GM23338 (cell line): ENCODE measurements around the gene SCFD2. TPM values are rescaled to one million over a fixed set of nuclear protein-coding genes. Genes with fewer than 3 reads are reported as not detected.

Experiments
- ATAC-seq: fragments of 200-7000 bp; cut with Tn5 transposase; 3 replicates; pipeline ENCODE4 v1.9.1; 2020
- DNase-seq: peaks from one replicate; pipeline ENCODE4 v3.0.0-alpha.2; 2015; ENCODE audit warnings: low spot score
- H2AFZ ChIP-seq: fragments of 200-600 bp; sonication (generic); 2 replicates; pipeline ENCODE4 v1.8.0; 2016; ENCODE audit warnings: antibody characterized with exemption, mild to moderate bottlenecking, moderate library complexity
- H3F3A ChIP-seq: fragments of 200-600 bp; sonication (generic); replicated peaks from 2 replicates; pipeline ENCODE4 v1.8.0; 2017; ENCODE audit warnings: antibody characterized with exemption, mixed run types, low read depth
- H3K27ac ChIP-seq: fragments of 200-600 bp; sonication (generic); 2 replicates; pipeline ENCODE4 v1.6.1; 2016; ENCODE audit warnings: low read depth
- H3K27me3 ChIP-seq: fragments of 200-600 bp; sonication (generic); 2 replicates; pipeline ENCODE4 v1.8.0; 2016; ENCODE audit warnings: mild to moderate bottlenecking, mixed run types, moderate library complexity; ENCODE audit not compliant: insufficient read depth
- H3K36me3 ChIP-seq: fragments of 200-600 bp; sonication (generic); 2 replicates; pipeline ENCODE4 v1.8.0; 2016; ENCODE audit warnings: mild to moderate bottlenecking; ENCODE audit not compliant: insufficient read depth
- H3K4me1 ChIP-seq: fragments of 200-600 bp; sonication (generic); 2 replicates; pipeline ENCODE4 v1.8.0; 2016; ENCODE audit warnings: mild to moderate bottlenecking, moderate library complexity; ENCODE audit not compliant: insufficient read depth
- H3K4me2 ChIP-seq: fragments of 200-600 bp; sonication (generic); 2 replicates; pipeline ENCODE4 v1.7.1; 2017; ENCODE audit warnings: mixed run types
- H3K4me3 ChIP-seq: fragments of 200-600 bp; sonication (generic); 2 replicates; pipeline ENCODE4 v1.6.1; 2016; ENCODE audit warnings: mixed run types
- H3K79me2 ChIP-seq: fragments of 200-600 bp; sonication (generic); replicated peaks from 2 replicates; pipeline ENCODE4 v1.8.0; 2017; ENCODE audit warnings: mild to moderate bottlenecking; ENCODE audit not compliant: insufficient read depth
- H3K9me2 ChIP-seq: fragments of 200-600 bp; sonication (generic); 2 replicates; pipeline ENCODE4 v1.8.0; 2017; ENCODE audit not compliant: insufficient read depth
- H4K20me1 ChIP-seq: fragments of 200-600 bp; sonication (generic); replicated peaks from 2 replicates; pipeline ENCODE4 v1.8.0; 2017; ENCODE audit warnings: mild to moderate bottlenecking; ENCODE audit not compliant: insufficient read depth
- H3K27ac Mint-ChIP-seq: 2 replicates; pipeline ENCODE4 v1.8.0; 2020; ENCODE audit warnings: inconsistent platforms, mild to moderate bottlenecking, moderate library complexity, mixed read lengths
- H3K27me3 Mint-ChIP-seq: 3 replicates; pipeline ENCODE4 v1.8.0; 2022; ENCODE audit warnings: low read depth, mild to moderate bottlenecking, moderate library complexity, mixed read lengths, inconsistent platforms; ENCODE audit not compliant: insufficient read depth, poor library complexity
- H3K36me3 Mint-ChIP-seq: 3 replicates; pipeline ENCODE4 v1.8.0; 2021; ENCODE audit warnings: low read depth, mild to moderate bottlenecking, inconsistent platforms, moderate library complexity, mixed read lengths
- H3K4me1 Mint-ChIP-seq: 3 replicates; pipeline ENCODE4 v1.8.0; 2020; ENCODE audit warnings: mild to moderate bottlenecking, inconsistent platforms, mixed read lengths
- H3K4me3 Mint-ChIP-seq: 3 replicates; pipeline ENCODE4 v1.8.0; 2021; ENCODE audit warnings: moderate library complexity, mild to moderate bottlenecking, inconsistent platforms, mixed read lengths
- H3K9me3 Mint-ChIP-seq: 3 replicates; pipeline ENCODE4 v1.8.0; 2020; ENCODE audit warnings: moderate library complexity, mild to moderate bottlenecking, inconsistent platforms, mixed read lengths
- CREB1 ChIP-seq: fragments of 250-450 bp; sonication (Bioruptor Pico); IDR thresholded peaks from 2 replicates; pipeline ENCODE4 v1.5.0; 2020; ENCODE audit warnings: low read depth, mild to moderate bottlenecking, moderate library complexity
- JUNB ChIP-seq: IDR thresholded peaks from one replicate; pipeline ENCODE4 v1.6.1; 2016; ENCODE audit warnings: antibody characterized with exemption; ENCODE audit not compliant: unreplicated experiment
- STAT1 ChIP-seq: IDR thresholded peaks from one replicate; pipeline ENCODE4 v1.6.1; 2016; ENCODE audit warnings: antibody characterized with exemption; ENCODE audit not compliant: unreplicated experiment
- ZNF114 ChIP-seq: fragments of 250-450 bp; sonication (Bioruptor Pico); IDR thresholded peaks from 2 replicates; pipeline ENCODE4 v1.5.0; 2020; ENCODE audit warnings: mild to moderate bottlenecking, moderate library complexity
- ZNF462 ChIP-seq: fragments of 250-450 bp; sonication (Bioruptor Pico); IDR thresholded peaks from 2 replicates; pipeline ENCODE4 v1.5.0; 2020; ENCODE audit warnings: mild to moderate bottlenecking, moderate library complexity
- polyA plus RNA-seq: library from polyadenylated mRNA; unstranded; fragments of >200 nt; fragmentation: Nextera tagmentation; extraction: Ambion mirVana; gene quantifications from 2 replicates; pipeline ENCODE4 v1.2.1, GENCODE V29; 2016
- total RNA-seq: library from RNA; depleted of rRNA; stranded (reverse); fragments of >200 nt; shearing (Covaris generic); gene quantifications from 2 replicates; pipeline ENCODE4 v1.2.3, GENCODE V29; 2014
- TF ChIP-seq, protein P1 (sequence below), 2 experiments: fragments of 200-600 bp in 1 of 2; sonication (generic) in 1 of 2; conservative IDR thresholded peaks; 2 replicates each; pipeline versions ENCODE4 v1.5.1 to v1.6.1; 2016 to 2017; ENCODE audit warnings: antibody characterized with exemption in 2 of 2, low read depth in 2 of 2, mild to moderate bottlenecking in 2 of 2, moderate library complexity in 1 of 2

SCFD2 gene
- total and polyA plus RNA-seq, 2 experiments from 2014 or later = 5.7 to 17.5 TPM

DNA sequence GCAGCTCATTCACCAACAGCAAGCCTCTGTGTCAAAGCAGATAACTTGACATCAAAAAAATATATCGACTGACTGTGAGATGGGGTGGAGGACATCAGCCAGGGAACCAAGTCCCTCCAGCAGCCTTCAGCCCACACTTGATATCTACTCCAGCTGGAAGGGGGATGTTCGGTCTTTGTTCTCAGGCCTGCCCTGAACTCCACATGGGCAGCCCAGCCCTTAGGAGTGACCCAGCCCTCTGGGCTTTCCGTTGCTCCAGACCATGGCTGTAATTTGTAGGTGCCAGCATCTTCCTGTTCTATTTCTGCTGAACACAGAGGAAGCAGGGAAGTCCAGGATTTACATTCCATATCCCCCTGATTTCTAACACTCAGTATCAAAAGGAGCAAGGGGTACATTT is 486.4 kb downstream of the SCFD2 start (continued):
- TF ChIP-seq ZNF462 (CRISPR knock-in tag) = no peak
- TF ChIP-seq ZNF114 (CRISPR knock-in tag) = no peak
- no peak for TF ChIP-seq CREB1 (CRISPR knock-in tag)
- TF ChIP-seq, protein P1, sequence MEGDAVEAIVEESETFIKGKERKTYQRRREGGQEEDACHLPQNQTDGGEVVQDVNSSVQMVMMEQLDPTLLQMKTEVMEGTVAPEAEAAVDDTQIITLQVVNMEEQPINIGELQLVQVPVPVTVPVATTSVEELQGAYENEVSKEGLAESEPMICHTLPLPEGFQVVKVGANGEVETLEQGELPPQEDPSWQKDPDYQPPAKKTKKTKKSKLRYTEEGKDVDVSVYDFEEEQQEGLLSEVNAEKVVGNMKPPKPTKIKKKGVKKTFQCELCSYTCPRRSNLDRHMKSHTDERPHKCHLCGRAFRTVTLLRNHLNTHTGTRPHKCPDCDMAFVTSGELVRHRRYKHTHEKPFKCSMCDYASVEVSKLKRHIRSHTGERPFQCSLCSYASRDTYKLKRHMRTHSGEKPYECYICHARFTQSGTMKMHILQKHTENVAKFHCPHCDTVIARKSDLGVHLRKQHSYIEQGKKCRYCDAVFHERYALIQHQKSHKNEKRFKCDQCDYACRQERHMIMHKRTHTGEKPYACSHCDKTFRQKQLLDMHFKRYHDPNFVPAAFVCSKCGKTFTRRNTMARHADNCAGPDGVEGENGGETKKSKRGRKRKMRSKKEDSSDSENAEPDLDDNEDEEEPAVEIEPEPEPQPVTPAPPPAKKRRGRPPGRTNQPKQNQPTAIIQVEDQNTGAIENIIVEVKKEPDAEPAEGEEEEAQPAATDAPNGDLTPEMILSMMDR (conservative IDR thresholded peaks at IDR 0.05; ENCODE audit: low read depth in 2 of 2) = no peak
- no peak for TF ChIP-seq JUNB

DNA sequence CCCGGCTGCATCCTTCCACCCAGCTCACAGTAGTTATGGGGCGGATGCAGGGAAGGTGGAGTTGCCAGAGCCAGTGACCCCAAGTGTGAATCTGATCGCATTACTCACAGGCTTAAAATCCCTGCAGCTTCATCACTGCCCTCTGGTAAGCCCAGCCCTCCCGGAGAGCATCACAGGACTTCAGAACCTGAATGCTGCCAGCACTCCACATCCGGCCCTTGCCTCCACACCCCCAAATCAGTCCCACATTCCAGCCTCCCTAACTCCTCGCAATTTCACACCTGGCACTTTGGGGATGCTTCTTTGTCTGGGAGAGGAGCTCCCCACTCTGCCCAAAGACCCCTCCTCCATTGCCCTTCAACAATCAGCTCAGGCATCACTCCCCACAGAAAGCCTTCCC is 488.2 kb downstream of the SCFD2 start:
- no peak overlapping the region for H3K27ac Mint-ChIP-seq
- peaks cover 39% of the 10 kb centered on the region for H3K4me1 Mint-ChIP-seq
- Histone ChIP-seq H3K4me2 (no peak overlapping the region), H3K9me2 (no peaks in the 10 kb centered on the region; the same call in 1 of the 2 replicates), H3K4me1 (peaks cover 23% of the 10 kb centered on the region), H3K4me3 (no peak overlapping the region), H4K20me1 (no peaks in the 10 kb centered on the region), H3K27ac (no peak overlapping the region), H3K79me2 (no peaks in the 10 kb centered on the region), H3F3A (no peaks in the 10 kb centered on the region), H2AFZ (no peak overlapping the region), H3K36me3 (no peaks in the 10 kb centered on the region), H3K27me3 (no peaks in the 10 kb centered on the region)
- H3K27me3 Mint-ChIP-seq = peaks cover 10% of the 10 kb centered on the region
- peaks cover 9% of the 10 kb centered on the region for H3K36me3 Mint-ChIP-seq
- peak; percentile 53 for DNase-seq
- peaks cover 8% of the 10 kb centered on the region; the same call in 2 of the 3 replicates for H3K9me3 Mint-ChIP-seq
- ATAC-seq = no peak
- H3K4me3 Mint-ChIP-seq = no peak overlapping the region
- TF ChIP-seq CREB1 (CRISPR knock-in tag) = no peak
- TF ChIP-seq STAT1 = no peak
- TF ChIP-seq, protein P1 (conservative IDR thresholded peaks at IDR 0.05; ENCODE audit: low read depth in 2 of 2) = no peak
